KOPT-K1 (cell line): ENCODE measurements around the gene PANX2.
"Not testable (repeated sequence)": the region's sequence is repeated elsewhere in the genome, so short reads cannot be mapped to it uniquely, and the experiment has no call there.

Experiments used
- H3K27ac ChIP-seq: fragments of 200-600 bp; sonication (generic); 2 replicates; pipeline ENCODE4 v1.5.1; 2016; ENCODE audit warnings: antibody characterized with exemption, mild to moderate bottlenecking, low read depth, low read length; ENCODE audit not compliant: poor library complexity, severe bottlenecking
- H3K36me3 ChIP-seq: fragments of 200-600 bp; sonication (generic); 2 replicates; pipeline ENCODE4 v1.5.1; 2017; ENCODE audit warnings: antibody characterized with exemption, mild to moderate bottlenecking, low read length, moderate library complexity; ENCODE audit not compliant: insufficient read depth
- H3K9me3 ChIP-seq: fragments of 200-600 bp; sonication (generic); 2 replicates; pipeline ENCODE4 v1.5.1; 2017; ENCODE audit warnings: antibody characterized with exemption, low read length, mild to moderate bottlenecking; ENCODE audit not compliant: insufficient read depth, poor library complexity, severe bottlenecking

Gene PANX2

GRCh38 chr22:50170453-50171318 is at the start of gene PANX2:
Gene PANX2 (plus strand): TSS chr22:50170731. CDS start chr22:50170731, 0 bp downstream.
- Histone ChIP-seq H3K36me3 (no peaks in the 10 kb centered on the region), H3K9me3 (no peaks in the 10 kb centered on the region), H3K27ac (no peak within 1 kb of the TSS)

GRCh38 chr22:50121202-50121740 is 49.3 kb upstream of the PANX2 start:
- Histone ChIP-seq H3K27ac (no peak overlapping the region), H3K9me3 (peaks cover 38% of the 10 kb centered on the region), H3K36me3 (no peaks in the 10 kb centered on the region)

- no peak overlapping the region for H3K27ac ChIP-seq
- peaks cover 38% of the 10 kb centered on the region for H3K9me3 ChIP-seq
- no peaks in the 10 kb centered on the region for H3K36me3 ChIP-seq
Measured at GRCh38 chr22:50123119-50123518, 47.4 kb upstream of the PANX2 start.

GRCh38 chr22:50125029-50125428 is 45.5 kb upstream of the PANX2 start:
- Histone ChIP-seq H3K27ac (no peak overlapping the region), H3K9me3 (peaks cover 38% of the 10 kb centered on the region), H3K36me3 (no peaks in the 10 kb centered on the region)

- H3K9me3 ChIP-seq, result peaks cover 9% of the 10 kb centered on the region
- no peaks in the 10 kb centered on the region for H3K36me3 ChIP-seq
- H3K27ac ChIP-seq, result no peak overlapping the region
Measured at GRCh38 chr22:50129121-50129736, 41.3 kb upstream of the PANX2 start.

- peaks cover 6% of the 10 kb centered on the region for H3K9me3 ChIP-seq
- no peaks in the 10 kb centered on the region for H3K36me3 ChIP-seq
- no peak overlapping the region for H3K27ac ChIP-seq
Measured at GRCh38 chr22:50131894-50132293, 38.6 kb upstream of the PANX2 start.

GRCh38 chr22:50134481-50134880 is 36.0 kb upstream of the PANX2 start:
- Histone ChIP-seq H3K27ac (no peak overlapping the region), H3K36me3 (no peaks in the 10 kb centered on the region), H3K9me3 (peaks cover 6% of the 10 kb centered on the region)

GRCh38 chr22:50136581-50137015 is 33.9 kb upstream of the PANX2 start:
- Histone ChIP-seq H3K36me3 (no peaks in the 10 kb centered on the region), H3K9me3 (peaks cover 6% of the 10 kb centered on the region), H3K27ac (no peak overlapping the region)

GRCh38 chr22:50137277-50137676 is 33.3 kb upstream of the PANX2 start:
- H3K9me3 ChIP-seq, H3K36me3 ChIP-seq, H3K27ac ChIP-seq: not testable (repeated sequence)

GRCh38 chr22:50138041-50138440 is 32.5 kb upstream of the PANX2 start:
- no peaks in the 10 kb centered on the region for H3K9me3 ChIP-seq
- H3K27ac ChIP-seq, result no peak overlapping the region
- no peaks in the 10 kb centered on the region for H3K36me3 ChIP-seq

- Histone ChIP-seq H3K27ac (no peak overlapping the region), H3K9me3 (no peaks in the 10 kb centered on the region), H3K36me3 (no peaks in the 10 kb centered on the region)
Measured at GRCh38 chr22:50138988-50139387, 31.5 kb upstream of the PANX2 start.

- no peaks in the 10 kb centered on the region for H3K9me3 ChIP-seq
- no peak overlapping the region for H3K27ac ChIP-seq
- no peaks in the 10 kb centered on the region for H3K36me3 ChIP-seq
Measured at GRCh38 chr22:50139843-50140415, 30.6 kb upstream of the PANX2 start.

- no peaks in the 10 kb centered on the region for H3K9me3 ChIP-seq
- no peaks in the 10 kb centered on the region for H3K36me3 ChIP-seq
- H3K27ac ChIP-seq, result no peak overlapping the region
Measured at GRCh38 chr22:50140615-50141014, 29.9 kb upstream of the PANX2 start.

- Histone ChIP-seq H3K27ac (no peak overlapping the region), H3K9me3 (no peaks in the 10 kb centered on the region), H3K36me3 (no peaks in the 10 kb centered on the region)
Measured at GRCh38 chr22:50141462-50141861, 29.1 kb upstream of the PANX2 start.

GRCh38 chr22:50141891-50142363 is 28.6 kb upstream of the PANX2 start:
- H3K27ac ChIP-seq, result no peak overlapping the region
- H3K9me3 ChIP-seq, result no peaks in the 10 kb centered on the region
- no peaks in the 10 kb centered on the region for H3K36me3 ChIP-seq
